AG04449 (cell line): Measurements from ENCODE around the gene SDCCAG8.

Experiments used
- CTCF ChIA-PET: fragments of 350-600 bp; formaldehyde crosslinking; extraction: SDS; loops from one replicate; lab custom pipeline; 2021; ENCODE audit warnings: antibody characterized with exemption; lab: Yijun Ruan, JAX
- POLR2A ChIA-PET: fragments of 400-600, 350-600 bp; formaldehyde crosslinking; extraction: SDS; loops from one replicate; lab custom pipeline; 2020; ENCODE audit warnings: antibody characterized with exemption, inconsistent platforms; lab: Yijun Ruan, JAX
- DNase-seq: peaks from one replicate; pipeline ENCODE4 v3.0.0-alpha.2; 2010; ENCODE audit warnings: low read depth, low spot score
- H3K4me3 ChIP-seq: 2 replicates; pipeline ENCODE4 v1.5.1; 2011; ENCODE audit warnings: low read depth, mild to moderate bottlenecking, control low read depth, low read length
- TF ChIP-seq, protein P1 (sequence below): IDR thresholded peaks from one replicate; pipeline ENCODE4 v1.5.1; 2011; ENCODE audit warnings: mild to moderate bottlenecking, moderate library complexity, low read length, control low read depth, inconsistent platforms; ENCODE audit not compliant: insufficient read depth; ENCODE audit errors: missing control alignments

Gene SDCCAG8

DNA sequence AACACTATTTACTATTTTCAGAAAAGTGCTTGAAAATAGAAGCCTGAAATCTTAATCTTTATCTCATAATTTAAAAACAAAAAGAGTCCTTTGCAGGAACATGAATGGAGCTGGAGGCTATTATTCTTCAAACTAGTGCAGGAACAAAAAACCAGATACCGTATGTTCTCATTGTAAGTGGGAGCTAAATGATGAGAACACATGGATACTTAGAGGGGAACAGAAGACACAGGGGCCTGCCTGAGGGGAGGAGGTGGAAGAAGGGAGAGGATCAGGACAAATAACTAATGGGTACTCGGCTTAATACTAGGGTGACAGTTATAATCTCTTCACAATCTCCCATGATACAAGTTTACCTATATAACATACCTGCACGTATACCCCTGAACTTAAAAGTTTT, 176.3 kb downstream of the SDCCAG8 start:
- DNase-seq, result no peak
- POLR2A ChIA-PET, result no interaction called here
- H3K4me3 ChIP-seq, result no peak overlapping the region
- TF ChIP-seq, protein P1, sequence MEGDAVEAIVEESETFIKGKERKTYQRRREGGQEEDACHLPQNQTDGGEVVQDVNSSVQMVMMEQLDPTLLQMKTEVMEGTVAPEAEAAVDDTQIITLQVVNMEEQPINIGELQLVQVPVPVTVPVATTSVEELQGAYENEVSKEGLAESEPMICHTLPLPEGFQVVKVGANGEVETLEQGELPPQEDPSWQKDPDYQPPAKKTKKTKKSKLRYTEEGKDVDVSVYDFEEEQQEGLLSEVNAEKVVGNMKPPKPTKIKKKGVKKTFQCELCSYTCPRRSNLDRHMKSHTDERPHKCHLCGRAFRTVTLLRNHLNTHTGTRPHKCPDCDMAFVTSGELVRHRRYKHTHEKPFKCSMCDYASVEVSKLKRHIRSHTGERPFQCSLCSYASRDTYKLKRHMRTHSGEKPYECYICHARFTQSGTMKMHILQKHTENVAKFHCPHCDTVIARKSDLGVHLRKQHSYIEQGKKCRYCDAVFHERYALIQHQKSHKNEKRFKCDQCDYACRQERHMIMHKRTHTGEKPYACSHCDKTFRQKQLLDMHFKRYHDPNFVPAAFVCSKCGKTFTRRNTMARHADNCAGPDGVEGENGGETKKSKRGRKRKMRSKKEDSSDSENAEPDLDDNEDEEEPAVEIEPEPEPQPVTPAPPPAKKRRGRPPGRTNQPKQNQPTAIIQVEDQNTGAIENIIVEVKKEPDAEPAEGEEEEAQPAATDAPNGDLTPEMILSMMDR, result no peak
- CTCF ChIA-PET, result interaction anchor here (1.3 kb wide), 1 partner anchor 8 kb away, joined by 3 read pairs; no protein-coding TSS in a partner anchor

DNA sequence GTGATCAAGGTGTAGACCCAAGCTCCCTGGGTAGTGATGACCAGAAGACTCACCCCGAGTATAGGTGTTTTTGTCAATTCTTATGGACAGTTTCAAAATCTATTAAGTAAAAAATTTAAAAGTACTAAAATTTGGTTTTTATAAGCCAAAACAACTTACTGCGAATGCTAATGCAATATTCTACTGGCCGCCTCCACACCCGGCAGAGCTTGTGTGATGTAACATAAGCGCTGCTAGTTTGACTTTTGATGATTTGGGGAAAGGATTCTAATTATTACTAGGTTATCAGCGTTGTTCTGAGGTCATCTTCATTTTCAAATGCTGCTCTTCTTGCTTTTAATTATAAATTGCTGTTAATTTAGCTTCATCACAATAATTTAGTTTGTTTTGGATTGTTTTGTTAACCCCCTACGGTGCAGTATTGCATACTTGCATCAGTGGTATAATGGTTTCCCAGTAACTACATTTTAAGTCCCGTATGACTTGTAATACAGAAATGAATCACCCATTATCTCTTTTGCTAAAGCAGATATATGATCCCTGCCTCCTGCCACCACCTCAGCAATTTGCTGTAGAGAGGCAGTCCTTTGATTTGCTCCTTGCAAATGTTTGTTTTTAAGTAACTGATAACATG, 178.0 kb downstream of the SDCCAG8 start:
- ChIA-PET CTCF (no interaction called here), POLR2A (no interaction called here)
- H3K4me3 ChIP-seq, result no peak overlapping the region
- DNase-seq, result no peak
- TF ChIP-seq, protein P1, result no peak

DNA sequence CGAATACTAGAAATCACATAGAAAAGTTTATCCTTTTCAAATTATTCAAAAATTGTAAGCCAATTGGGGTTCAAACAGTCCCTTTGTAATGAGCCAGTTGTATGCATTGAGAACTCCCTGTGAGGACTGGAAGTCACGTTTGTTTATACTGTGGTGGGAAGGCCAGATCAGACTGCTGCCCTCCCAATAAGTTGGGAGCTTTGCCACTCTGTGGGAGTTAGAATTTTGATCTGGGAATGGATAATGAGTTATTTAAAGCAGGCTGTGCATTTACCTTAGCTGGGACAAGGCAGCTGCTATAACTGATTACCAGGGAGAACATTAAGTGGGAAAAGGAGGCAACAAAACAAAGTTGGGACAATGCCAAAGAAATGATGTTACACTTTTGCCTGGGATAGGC, 178.8 kb downstream of the SDCCAG8 start:
- DNase-seq, result no peak

DNA sequence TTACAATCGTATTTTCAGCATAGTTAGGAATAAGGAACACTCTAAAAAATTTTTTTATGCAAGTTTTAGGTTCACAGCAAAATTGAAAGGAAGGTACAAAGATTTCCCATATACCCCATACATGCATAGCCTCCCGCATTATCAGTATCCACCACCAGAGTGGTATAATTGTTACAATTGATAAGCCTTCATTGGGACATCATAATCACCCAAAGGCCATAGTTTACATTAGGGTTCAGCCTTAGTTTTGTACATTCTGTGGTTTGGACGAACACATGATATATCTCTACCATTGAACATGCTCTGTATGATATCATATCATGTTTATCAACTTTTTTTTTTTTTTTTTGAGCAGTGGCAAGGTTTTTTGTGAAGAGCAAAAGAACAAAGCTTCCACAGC, 180.0 kb downstream of the SDCCAG8 start:
- DNase-seq, result no peak

More for the DNA sequence above, 178.8 kb downstream of the SDCCAG8 start:
- POLR2A ChIA-PET, result no interaction called here
- H3K4me3 ChIP-seq, result no peak overlapping the region
- TF ChIP-seq, protein P1, result no peak
- CTCF ChIA-PET, result interaction anchor here (0.9 kb wide), 1 partner anchor 860 kb away, joined by 3 read pairs; no protein-coding TSS in a partner anchor

DNA sequence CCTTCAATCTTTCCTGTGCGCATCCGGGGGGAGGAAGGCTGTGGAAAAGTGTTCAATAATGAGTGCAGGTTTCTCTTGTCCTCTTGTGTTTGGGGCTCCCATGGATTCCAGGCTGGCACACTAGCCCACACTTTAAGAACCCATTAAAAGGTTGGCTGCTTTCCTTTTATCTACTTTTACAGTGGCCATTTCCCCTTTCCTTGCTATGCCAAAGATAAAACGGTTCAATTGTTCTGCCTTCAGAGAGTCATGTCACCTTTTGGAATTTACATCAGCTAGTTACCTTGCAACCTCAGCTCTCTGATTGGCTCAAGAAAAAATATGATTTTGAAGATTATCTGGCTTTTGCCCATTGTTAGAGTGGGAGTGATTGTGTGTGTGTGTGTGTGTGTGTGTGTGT, 182.3 kb downstream of the SDCCAG8 start:
- TF ChIP-seq, protein P1, result no peak
- ChIA-PET CTCF (no interaction called here), POLR2A (no interaction called here)
- DNase-seq, result no peak
- H3K4me3 ChIP-seq, result no peak overlapping the region

More for the DNA sequence above, 180.0 kb downstream of the SDCCAG8 start:
- CTCF ChIA-PET, result no interaction called here
- TF ChIP-seq, protein P1, result no peak
- POLR2A ChIA-PET, result no interaction called here
- H3K4me3 ChIP-seq, result no peak overlapping the region

DNA sequence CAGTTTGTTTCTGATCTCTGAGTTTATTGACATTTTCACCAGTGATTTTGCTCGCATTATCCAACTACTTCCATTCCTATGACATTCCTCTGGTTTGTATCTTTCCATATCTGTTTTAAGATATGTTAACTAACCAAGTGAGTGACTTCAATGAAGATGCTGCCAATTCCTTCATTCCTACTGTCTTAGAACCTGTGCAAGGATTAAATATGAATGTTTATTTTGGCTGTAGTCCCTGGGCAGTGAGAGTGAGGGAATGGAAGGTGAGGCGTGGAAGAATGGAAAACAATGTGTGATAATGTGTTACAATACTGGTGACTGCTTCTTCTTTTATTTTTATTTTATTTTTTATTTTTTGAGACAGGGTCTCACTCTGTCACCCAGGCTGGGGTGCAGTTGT, 183.0 kb downstream of the SDCCAG8 start:
- ChIA-PET POLR2A (no interaction called here), CTCF (no interaction called here)
- H3K4me3 ChIP-seq, result no peak overlapping the region
- no peak for DNase-seq
- TF ChIP-seq, protein P1, result no peak
